Small intestine (tissue), 7 donors: ENCODE data around the gene BPIFB2. TPM values are rescaled to one million over a fixed set of nuclear protein-coding genes. Genes with fewer than 3 reads are reported as not detected.

ENCODE experiments used
- DNase-seq, 2 donors: peaks; one replicate each; pipeline versions ENCODE4 v3.0.0 to v3.0.0-alpha.2; 2013
- FAIRE-seq: peaks from 2 replicates; lab custom pipeline; 2012; peaks lifted over from hg19 to GRCh38; lab: Jason Lieb, UNC
- H3K27ac ChIP-seq, 3 donors: one replicate each; pipeline ENCODE4 v1.5.1; 2013; ENCODE audit warnings: low read length in 2 of 3, mild to moderate bottlenecking in 2 of 3, control low read depth in 1 of 3, inconsistent platforms in 1 of 3, low read depth in 1 of 3, moderate library complexity in 1 of 3
- H3K27me3 ChIP-seq, 3 donors: one replicate each; pipeline ENCODE4 v1.6.1; 2013; ENCODE audit warnings: low read length in 3 of 3, inconsistent platforms in 1 of 3; ENCODE audit not compliant: control insufficient read depth in 3 of 3, insufficient read depth in 3 of 3
- H3K36me3 ChIP-seq, 3 donors: one replicate each; pipeline ENCODE4 v1.6.1; 2013; ENCODE audit warnings: low read length in 3 of 3, inconsistent platforms in 1 of 3, low read depth in 1 of 3, mild to moderate bottlenecking in 1 of 3, moderate library complexity in 1 of 3; ENCODE audit not compliant: control insufficient read depth in 3 of 3, insufficient read depth in 2 of 3
- H3K4me1 ChIP-seq, 3 donors: one replicate each; pipeline ENCODE4 v1.6.1; 2013; ENCODE audit warnings: low read length in 2 of 3, inconsistent platforms in 1 of 3, low read depth in 1 of 3, mild to moderate bottlenecking in 1 of 3, moderate library complexity in 1 of 3; ENCODE audit not compliant: control insufficient read depth in 3 of 3, insufficient read depth in 2 of 3
- H3K4me3 ChIP-seq, 3 donors: one replicate each; pipeline ENCODE4 v1.5.1; 2013; ENCODE audit warnings: low read length in 3 of 3, control low read depth in 1 of 3, inconsistent platforms in 1 of 3, low read depth in 1 of 3, mild to moderate bottlenecking in 1 of 3, moderate library complexity in 1 of 3
- H3K9me3 ChIP-seq, 2 donors: one replicate each; pipeline ENCODE4 v1.6.1; 2013; ENCODE audit warnings: low read depth in 1 of 2, low read length in 1 of 2; ENCODE audit not compliant: control insufficient read depth in 2 of 2, insufficient read depth in 1 of 2
- WGBS, 3 donors: extraction: QIAGEN DNeasy Blood & Tissue Kit; methylation state at CpG; one replicate each; pipeline ENCODE4 v1.1.7; 2013; 5-methylcytosine and 5-hydroxymethylcytosine counted together
- polyA plus RNA-seq, 4 donors: library from polyadenylated mRNA; stranded (reverse) in 3 of 4; unstranded in 1 of 4; fragments of 200-250 nt in 3 of 4; fragments of 120-200 nt in 1 of 4; gene quantifications; one replicate each; pipeline versions ENCODE4 v1.2.1 to v1.2.3, GENCODE V29; 2013
- donor health status: healthy with polysubstance abuse.
- donor health status: control.
- donor health status: control.
- donor health status: Bipolar disorder and iron deficiency.
- donor health status: healthy.

BPIFB2 gene
- polyA plus RNA-seq, 4 donors: not detected

GRCh38 chr20:33067806-33068205 lies 60.3 kb downstream of the BPIFB2 start:
- FAIRE-seq: no peak
- H3K9me3 ChIP-seq: no peaks in the 10 kb centered on the region

GRCh38 chr20:33068251-33068939 lies 60.9 kb downstream of the BPIFB2 start:
- WGBS, 3 donors: 66 to 76% (median 73%) methylated on average over 12 of the region's 12 CpGs

More at GRCh38 chr20:33067806-33068205, 60.3 kb downstream of the BPIFB2 start:
- 65 to 74% (median 73%) methylated on average over 3 of the region's 3 CpGs for WGBS, 3 donors
- Histone ChIP-seq H3K4me3 (no peak overlapping the region), H3K27ac (no peak overlapping the region), H3K4me1 (no peaks in the 10 kb centered on the region), H3K36me3 (no peaks in the 10 kb centered on the region), H3K27me3 (no peaks in the 10 kb centered on the region)
- no peak for DNase-seq

DNA sequence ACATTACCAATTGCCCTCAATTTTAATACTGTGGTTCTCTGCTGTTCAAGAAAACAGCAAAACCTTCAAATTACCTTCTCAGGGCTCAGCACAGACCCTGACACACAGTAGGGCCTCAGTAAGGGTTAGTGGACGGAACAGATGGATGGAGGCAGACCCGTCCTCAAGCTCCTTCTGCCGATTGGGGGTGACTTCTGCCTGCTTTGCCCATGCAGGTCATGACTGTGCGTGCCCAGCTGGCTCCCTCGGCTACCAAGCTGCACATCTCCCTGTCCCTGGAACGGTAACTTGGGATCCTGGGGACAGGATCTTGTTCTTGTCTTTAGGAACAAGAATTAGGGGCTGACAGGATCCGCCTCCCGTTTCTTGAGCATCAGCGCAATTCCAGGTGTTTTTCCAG lies 62.2 kb downstream of the BPIFB2 start:
- H3K4me3 ChIP-seq: no peak overlapping the region
- FAIRE-seq: no peak
- H3K4me1 ChIP-seq: no peaks in the 10 kb centered on the region
- no peak overlapping the region for H3K27ac ChIP-seq
- no peak for DNase-seq
- no peaks in the 10 kb centered on the region for H3K27me3 ChIP-seq
- H3K9me3 ChIP-seq: no peaks in the 10 kb centered on the region
- WGBS, 3 donors: 79 to 86% (median 85%) methylated on average over 9 of the region's 9 CpGs
- H3K36me3 ChIP-seq: no peaks in the 10 kb centered on the region

More at GRCh38 chr20:33068251-33068939, 60.9 kb downstream of the BPIFB2 start:
- Histone ChIP-seq H3K9me3 (no peaks in the 10 kb centered on the region), H3K27ac (no peak overlapping the region), H3K27me3 (no peaks in the 10 kb centered on the region), H3K4me1 (no peaks in the 10 kb centered on the region), H3K36me3 (no peaks in the 10 kb centered on the region), H3K4me3 (no peak overlapping the region)
- DNase-seq: no peak
- no peak for FAIRE-seq

- FAIRE-seq: no peak
- no peak for DNase-seq
- no peaks in the 10 kb centered on the region for H3K36me3 ChIP-seq
- 76 to 78% (median 78%) methylated on average over 19 of the region's 19 CpGs for WGBS, 3 donors
- no peak overlapping the region for H3K27ac ChIP-seq
- no peaks in the 10 kb centered on the region for H3K9me3 ChIP-seq
- no peak overlapping the region for H3K4me3 ChIP-seq
- H3K27me3 ChIP-seq: no peaks in the 10 kb centered on the region
- H3K4me1 ChIP-seq: no peaks in the 10 kb centered on the region
Measured at GRCh38 chr20:33070111-33071053, 62.9 kb downstream of the BPIFB2 start.

GRCh38 chr20:33071198-33071597 lies 63.7 kb downstream of the BPIFB2 start:
- DNase-seq (no peak), FAIRE-seq (no peak)
- no peaks in the 10 kb centered on the region for H3K9me3 ChIP-seq
- 72 to 86% (median 76%) methylated on average over 5 of the region's 5 CpGs for WGBS, 3 donors
- H3K27ac ChIP-seq: no peak overlapping the region
- no peak overlapping the region for H3K4me3 ChIP-seq
- H3K4me1 ChIP-seq: no peaks in the 10 kb centered on the region
- no peaks in the 10 kb centered on the region for H3K27me3 ChIP-seq
- no peaks in the 10 kb centered on the region for H3K36me3 ChIP-seq

GRCh38 chr20:33072362-33072761 lies 64.9 kb downstream of the BPIFB2 start:
- WGBS, 3 donors: 77 to 89% (median 80%) methylated on average over 4 of the region's 4 CpGs
- FAIRE-seq: no peak
- no peak overlapping the region for H3K4me3 ChIP-seq

DNA sequence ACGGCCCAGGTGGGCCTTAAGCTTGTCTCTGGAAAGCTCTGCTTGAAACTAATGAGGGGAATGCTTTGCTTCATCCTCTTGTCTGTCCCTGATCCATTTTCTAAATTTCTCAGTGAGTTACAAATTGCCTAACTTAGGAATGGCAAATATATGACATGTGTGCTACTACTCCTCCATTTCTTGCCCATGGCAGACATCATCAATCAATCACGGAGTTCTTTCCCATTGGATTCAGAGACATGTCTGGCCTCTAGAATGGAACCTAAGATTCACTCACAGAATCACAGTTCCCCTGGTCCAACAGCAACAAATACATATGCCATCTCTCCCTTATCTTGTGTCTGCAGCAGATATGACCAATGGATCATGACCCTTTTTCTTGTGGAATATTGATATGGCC lies 65.3 kb downstream of the BPIFB2 start:
- DNase-seq: no peak
- Histone ChIP-seq H3K27ac (no peak overlapping the region), H3K4me3 (no peak overlapping the region), H3K9me3 (no peaks in the 10 kb centered on the region), H3K27me3 (no peaks in the 10 kb centered on the region), H3K4me1 (no peaks in the 10 kb centered on the region), H3K36me3 (no peaks in the 10 kb centered on the region)
- FAIRE-seq: no peak
- WGBS, 3 donors: 70 to 82% (median 72%) methylated on average over 2 of the region's 2 CpGs

More at GRCh38 chr20:33072362-33072761, 64.9 kb downstream of the BPIFB2 start:
- no peaks in the 10 kb centered on the region for H3K27me3 ChIP-seq
- H3K36me3 ChIP-seq: no peaks in the 10 kb centered on the region
- no peaks in the 10 kb centered on the region for H3K4me1 ChIP-seq
- no peak overlapping the region for H3K27ac ChIP-seq
- DNase-seq: no peak
- no peaks in the 10 kb centered on the region for H3K9me3 ChIP-seq
